ENCODE measurements around the gene DYNLT5.

DYNLT5 gene

DNA sequence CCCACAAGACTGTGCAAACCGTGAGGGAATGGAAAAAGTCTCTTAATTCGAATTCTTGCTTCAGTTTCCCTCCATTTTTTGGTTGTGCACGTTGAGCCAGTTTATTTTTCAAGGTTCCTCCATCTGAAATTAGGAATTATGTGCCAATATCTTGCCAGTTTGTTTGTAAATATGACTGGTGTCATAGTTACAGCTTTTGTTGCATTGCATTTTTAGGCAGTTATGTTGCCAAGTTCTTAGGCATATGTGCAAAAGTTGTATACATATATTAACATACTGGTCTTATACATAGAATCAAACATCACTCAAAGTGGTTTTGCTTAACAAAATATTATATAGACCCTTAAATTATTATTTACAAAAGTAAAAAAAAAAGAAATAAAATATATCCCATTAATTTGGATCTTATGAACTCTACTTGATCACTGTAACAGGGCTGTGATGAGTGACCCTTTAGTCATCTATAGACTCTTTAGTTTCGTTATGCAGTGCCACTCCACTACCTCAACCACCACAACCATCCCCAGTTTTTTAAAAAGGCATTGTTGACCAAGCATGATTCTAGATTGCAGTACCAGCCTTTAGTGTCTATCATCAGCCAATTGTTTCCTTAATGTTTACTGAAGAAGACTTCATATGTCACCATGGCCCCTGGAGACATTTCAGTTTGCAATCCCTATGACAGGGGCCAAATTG lies 20.9 kb upstream of the DYNLT5 start:
- 0 out of 2 replicates have a peak, but pooled peaks cover 2% of the 10 kb centered on the region for H3K4me1 ChIP-seq (ENCODE audit: control insufficient read depth, insufficient read depth, low read length)
- no peaks in the 10 kb centered on the region for H3K9me3 ChIP-seq (ENCODE audit: control insufficient read depth, insufficient read depth, low read depth, low read length)
- no peak overlapping the region for H3K27ac ChIP-seq (ENCODE audit: extremely low read depth, low read depth, low read length)
- no peaks in the 10 kb centered on the region for H3K36me3 ChIP-seq (ENCODE audit: control insufficient read depth in 2 of 2, insufficient read depth in 1 of 2, low read length in 2 of 2)
- no peak for TF ChIP-seq GLIS2 (tag by site-specific recombination; IDR thresholded peaks at IDR 0.05)
- TF ChIP-seq, protein P1, sequence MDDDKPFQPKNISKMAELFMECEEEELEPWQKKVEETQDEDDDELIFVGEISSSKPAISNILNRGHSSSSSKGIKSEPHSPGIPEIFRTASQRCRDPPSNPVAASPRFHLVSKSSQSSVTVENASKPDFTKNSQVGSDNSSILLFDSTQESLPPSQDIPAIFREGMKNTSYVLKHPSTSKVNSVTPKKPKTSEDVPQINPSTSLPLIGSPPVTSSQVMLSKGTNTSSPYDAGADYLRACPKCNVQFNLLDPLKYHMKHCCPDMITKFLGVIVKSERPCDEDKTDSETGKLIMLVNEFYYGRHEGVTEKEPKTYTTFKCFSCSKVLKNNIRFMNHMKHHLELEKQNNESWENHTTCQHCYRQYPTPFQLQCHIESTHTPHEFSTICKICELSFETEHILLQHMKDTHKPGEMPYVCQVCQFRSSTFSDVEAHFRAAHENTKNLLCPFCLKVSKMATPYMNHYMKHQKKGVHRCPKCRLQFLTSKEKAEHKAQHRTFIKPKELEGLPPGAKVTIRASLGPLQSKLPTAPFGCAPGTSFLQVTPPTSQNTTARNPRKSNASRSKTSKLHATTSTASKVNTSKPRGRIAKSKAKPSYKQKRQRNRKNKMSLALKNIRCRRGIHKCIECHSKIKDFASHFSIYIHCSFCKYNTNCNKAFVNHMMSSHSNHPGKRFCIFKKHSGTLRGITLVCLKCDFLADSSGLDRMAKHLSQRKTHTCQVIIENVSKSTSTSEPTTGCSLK (tag by site-specific recombination; IDR thresholded peaks at IDR 0.05), result no peak
- no peak for TF ChIP-seq KLF1 (tag by site-specific recombination; IDR thresholded peaks at IDR 0.05)
- TF ChIP-seq, protein P2, sequence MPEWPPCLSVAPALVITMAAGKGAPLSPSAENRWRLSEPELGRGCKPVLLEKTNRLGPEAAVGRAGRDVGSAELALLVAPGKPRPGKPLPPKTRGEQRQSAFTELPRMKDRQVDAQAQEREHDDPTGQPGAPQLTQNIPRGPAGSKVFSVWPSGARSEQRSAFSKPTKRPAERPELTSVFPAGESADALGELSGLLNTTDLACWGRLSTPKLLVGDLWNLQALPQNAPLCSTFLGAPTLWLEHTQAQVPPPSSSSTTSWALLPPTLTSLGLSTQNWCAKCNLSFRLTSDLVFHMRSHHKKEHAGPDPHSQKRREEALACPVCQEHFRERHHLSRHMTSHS (tag by site-specific recombination; IDR thresholded peaks at IDR 0.05), result no peak
- no peak for TF ChIP-seq ZNF768 (tag by site-specific recombination; IDR thresholded peaks at IDR 0.05)
- TF ChIP-seq, protein P3, sequence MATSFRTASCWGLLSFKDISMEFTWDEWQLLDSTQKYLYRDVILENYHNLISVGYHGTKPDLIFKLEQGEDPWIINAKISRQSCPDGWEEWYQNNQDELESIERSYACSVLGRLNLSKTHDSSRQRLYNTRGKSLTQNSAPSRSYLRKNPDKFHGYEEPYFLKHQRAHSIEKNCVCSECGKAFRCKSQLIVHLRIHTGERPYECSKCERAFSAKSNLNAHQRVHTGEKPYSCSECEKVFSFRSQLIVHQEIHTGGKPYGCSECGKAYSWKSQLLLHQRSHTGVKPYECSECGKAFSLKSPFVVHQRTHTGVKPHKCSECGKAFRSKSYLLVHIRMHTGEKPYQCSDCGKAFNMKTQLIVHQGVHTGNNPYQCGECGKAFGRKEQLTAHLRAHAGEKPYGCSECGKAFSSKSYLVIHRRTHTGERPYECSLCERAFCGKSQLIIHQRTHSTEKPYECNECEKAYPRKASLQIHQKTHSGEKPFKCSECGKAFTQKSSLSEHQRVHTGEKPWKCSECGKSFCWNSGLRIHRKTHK (tag by site-specific recombination; IDR thresholded peaks at IDR 0.05), result no peak
- TF ChIP-seq RBAK (tag by site-specific recombination; IDR thresholded peaks at IDR 0.05), result no peak
- no peak for TF ChIP-seq ZNF561 (tag by site-specific recombination; IDR thresholded peaks at IDR 0.05; ENCODE audit: borderline replicate concordance)
- no peak for TF ChIP-seq ZNF239 (tag by site-specific recombination; IDR thresholded peaks at IDR 0.05)
- TF ChIP-seq, protein P4, sequence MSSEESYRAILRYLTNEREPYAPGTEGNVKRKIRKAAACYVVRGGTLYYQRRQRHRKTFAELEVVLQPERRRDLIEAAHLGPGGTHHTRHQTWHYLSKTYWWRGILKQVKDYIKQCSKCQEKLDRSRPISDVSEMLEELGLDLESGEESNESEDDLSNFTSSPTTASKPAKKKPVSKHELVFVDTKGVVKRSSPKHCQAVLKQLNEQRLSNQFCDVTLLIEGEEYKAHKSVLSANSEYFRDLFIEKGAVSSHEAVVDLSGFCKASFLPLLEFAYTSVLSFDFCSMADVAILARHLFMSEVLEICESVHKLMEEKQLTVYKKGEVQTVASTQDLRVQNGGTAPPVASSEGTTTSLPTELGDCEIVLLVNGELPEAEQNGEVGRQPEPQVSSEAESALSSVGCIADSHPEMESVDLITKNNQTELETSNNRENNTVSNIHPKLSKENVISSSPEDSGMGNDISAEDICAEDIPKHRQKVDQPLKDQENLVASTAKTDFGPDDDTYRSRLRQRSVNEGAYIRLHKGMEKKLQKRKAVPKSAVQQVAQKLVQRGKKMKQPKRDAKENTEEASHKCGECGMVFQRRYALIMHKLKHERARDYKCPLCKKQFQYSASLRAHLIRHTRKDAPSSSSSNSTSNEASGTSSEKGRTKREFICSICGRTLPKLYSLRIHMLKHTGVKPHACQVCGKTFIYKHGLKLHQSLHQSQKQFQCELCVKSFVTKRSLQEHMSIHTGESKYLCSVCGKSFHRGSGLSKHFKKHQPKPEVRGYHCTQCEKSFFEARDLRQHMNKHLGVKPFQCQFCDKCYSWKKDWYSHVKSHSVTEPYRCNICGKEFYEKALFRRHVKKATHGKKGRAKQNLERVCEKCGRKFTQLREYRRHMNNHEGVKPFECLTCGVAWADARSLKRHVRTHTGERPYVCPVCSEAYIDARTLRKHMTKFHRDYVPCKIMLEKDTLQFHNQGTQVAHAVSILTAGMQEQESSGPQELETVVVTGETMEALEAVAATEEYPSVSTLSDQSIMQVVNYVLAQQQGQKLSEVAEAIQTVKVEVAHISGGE (tag by site-specific recombination; conservative IDR thresholded peaks at IDR 0.05; ENCODE audit: low read depth), result no peak
- TF ChIP-seq, protein P5, sequence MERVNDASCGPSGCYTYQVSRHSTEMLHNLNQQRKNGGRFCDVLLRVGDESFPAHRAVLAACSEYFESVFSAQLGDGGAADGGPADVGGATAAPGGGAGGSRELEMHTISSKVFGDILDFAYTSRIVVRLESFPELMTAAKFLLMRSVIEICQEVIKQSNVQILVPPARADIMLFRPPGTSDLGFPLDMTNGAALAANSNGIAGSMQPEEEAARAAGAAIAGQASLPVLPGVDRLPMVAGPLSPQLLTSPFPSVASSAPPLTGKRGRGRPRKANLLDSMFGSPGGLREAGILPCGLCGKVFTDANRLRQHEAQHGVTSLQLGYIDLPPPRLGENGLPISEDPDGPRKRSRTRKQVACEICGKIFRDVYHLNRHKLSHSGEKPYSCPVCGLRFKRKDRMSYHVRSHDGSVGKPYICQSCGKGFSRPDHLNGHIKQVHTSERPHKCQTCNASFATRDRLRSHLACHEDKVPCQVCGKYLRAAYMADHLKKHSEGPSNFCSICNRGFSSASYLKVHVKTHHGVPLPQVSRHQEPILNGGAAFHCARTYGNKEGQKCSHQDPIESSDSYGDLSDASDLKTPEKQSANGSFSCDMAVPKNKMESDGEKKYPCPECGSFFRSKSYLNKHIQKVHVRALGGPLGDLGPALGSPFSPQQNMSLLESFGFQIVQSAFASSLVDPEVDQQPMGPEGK (tag by site-specific recombination; IDR thresholded peaks at IDR 0.05), result no peak
- TF ChIP-seq ZBTB48 (tag by site-specific recombination; IDR thresholded peaks at IDR 0.05), result no peak
- TF ChIP-seq ZNF610 (tag by site-specific recombination; IDR thresholded peaks at IDR 0.05; ENCODE audit: borderline replicate concordance), result no peak
- ChIA-PET POLR2A (no interaction called here), CTCF (interaction anchor here (2.3 kb wide), 1 partner anchor 32 kb away, joined by 7 read pairs; no protein-coding TSS in a partner anchor)
- no peak overlapping the region for H3K4me3 ChIP-seq (ENCODE audit: low read depth, low read length)

Measured in HEK293 (cell line).